Measurements from ENCODE around the gene CDC42EP5. TPM values are rescaled to one million over a fixed set of nuclear protein-coding genes. Genes with fewer than 3 reads are reported as not detected.
"Not testable (repeated sequence)": the region's sequence is repeated elsewhere in the genome, so short reads cannot be mapped to it uniquely, and the experiment has no call there.

Gene CDC42EP5
- total RNA-seq, 3 donors from 2014 or later (not counting 1 experiment from before 2014, with no cell fraction given): not detected

DNA sequence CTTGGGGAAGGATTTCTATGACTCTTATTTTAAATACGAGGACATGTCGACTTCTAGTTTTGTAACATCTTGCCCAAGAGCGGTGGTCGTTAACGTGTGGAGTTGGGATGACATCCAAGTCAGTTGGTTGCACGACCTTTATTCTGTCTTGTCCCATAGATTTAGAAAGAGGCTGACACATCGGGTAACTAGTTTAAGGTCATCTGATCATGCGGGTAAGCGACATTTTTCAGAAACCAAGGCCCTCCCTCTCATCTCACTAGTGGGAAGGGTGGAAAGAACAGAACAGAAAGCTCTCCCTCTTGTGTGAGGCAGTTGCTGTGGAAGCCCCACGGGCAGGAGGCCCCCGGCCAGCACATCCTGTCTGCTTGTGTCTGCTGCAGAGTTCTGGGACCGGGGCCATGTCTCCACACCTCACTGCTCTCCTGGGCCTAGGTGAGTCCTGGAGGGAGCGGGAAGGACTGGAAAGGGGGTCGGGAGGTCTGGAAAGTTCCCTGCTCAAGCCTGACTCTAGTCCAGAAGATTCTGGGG, 29.5 kb upstream of the CDC42EP5 start, which contains the start of gene LAIR2:
TSS of gene LAIR2 (plus strand) at position 314 of the 531 bp plus-strand sequence. CDS start at position 402, 88 bp downstream.
- Mint-ChIP-seq H3K4me1 (peaks cover 48 to 59% of the 10 kb centered on the region in 2 donors), H3K9me3 (peaks cover 0 to 3% of the 10 kb centered on the region in 2 donors), H3K27me3 (ENCODE audit: low read depth in 2 of 2) (peaks cover 0 to 8% of the 10 kb centered on the region in 2 donors), H3K36me3 (peaks cover 6% of the 10 kb centered on the region), H3K4me3 (peak within 1 kb of the TSS; percentile 80), H3K27ac (peak within 1 kb of the TSS; percentile 79)
- H3K9me3 ChIP-seq (ENCODE audit: control insufficient read depth, insufficient read depth, low read length): no peaks in the 10 kb centered on the region
- peaks cover 6% of the 10 kb centered on the region for H3K27me3 ChIP-seq (ENCODE audit: control insufficient read depth, insufficient read depth, low read length)
- H3K27ac ChIP-seq (ENCODE audit: low read length): peak within 1 kb of the TSS; percentile 19
- H3K4me1 ChIP-seq (ENCODE audit: control insufficient read depth, insufficient read depth, low read length): peaks cover 49% of the 10 kb centered on the region
- peak within 1 kb of the TSS; percentile 14 for H3K4me3 ChIP-seq (ENCODE audit: low read length)
- DNase-seq (peak; percentile 41 to 53), ATAC-seq (peak; percentile 64 to 85 (median 74))
- TF ChIP-seq, protein P1, sequence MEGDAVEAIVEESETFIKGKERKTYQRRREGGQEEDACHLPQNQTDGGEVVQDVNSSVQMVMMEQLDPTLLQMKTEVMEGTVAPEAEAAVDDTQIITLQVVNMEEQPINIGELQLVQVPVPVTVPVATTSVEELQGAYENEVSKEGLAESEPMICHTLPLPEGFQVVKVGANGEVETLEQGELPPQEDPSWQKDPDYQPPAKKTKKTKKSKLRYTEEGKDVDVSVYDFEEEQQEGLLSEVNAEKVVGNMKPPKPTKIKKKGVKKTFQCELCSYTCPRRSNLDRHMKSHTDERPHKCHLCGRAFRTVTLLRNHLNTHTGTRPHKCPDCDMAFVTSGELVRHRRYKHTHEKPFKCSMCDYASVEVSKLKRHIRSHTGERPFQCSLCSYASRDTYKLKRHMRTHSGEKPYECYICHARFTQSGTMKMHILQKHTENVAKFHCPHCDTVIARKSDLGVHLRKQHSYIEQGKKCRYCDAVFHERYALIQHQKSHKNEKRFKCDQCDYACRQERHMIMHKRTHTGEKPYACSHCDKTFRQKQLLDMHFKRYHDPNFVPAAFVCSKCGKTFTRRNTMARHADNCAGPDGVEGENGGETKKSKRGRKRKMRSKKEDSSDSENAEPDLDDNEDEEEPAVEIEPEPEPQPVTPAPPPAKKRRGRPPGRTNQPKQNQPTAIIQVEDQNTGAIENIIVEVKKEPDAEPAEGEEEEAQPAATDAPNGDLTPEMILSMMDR (IDR thresholded peaks at IDR 0.05): no peak
- no peaks in the 10 kb centered on the region for H3K36me3 ChIP-seq (ENCODE audit: control insufficient read depth, insufficient read depth, low read length)
- 51% methylated on average over 12 of the region's 14 CpGs for WGBS (ENCODE audit: insufficient coverage)
- intact Hi-C loops (cut with micrococcal nuclease): no loop called here

DNA sequence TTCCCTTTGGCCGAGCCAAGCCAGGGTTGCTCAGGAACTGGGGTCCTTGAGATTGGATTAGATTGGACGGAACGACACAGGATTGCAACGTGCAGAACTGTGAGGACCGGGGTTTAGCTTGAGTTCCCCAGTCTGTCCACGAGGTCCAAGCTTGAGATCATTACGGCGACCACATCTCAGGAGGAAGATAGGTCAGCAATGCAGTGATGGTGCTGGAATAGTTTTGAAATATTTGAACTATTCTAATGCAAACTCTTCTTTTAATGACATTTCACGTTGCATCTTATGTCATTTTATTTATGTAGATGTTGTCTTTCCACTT, 25.3 kb upstream of the CDC42EP5 start:
- H3K4me3 Mint-ChIP-seq; H3K9me3 Mint-ChIP-seq; H3K27me3 ChIP-seq (ENCODE audit: control insufficient read depth, insufficient read depth, low read length); H3K36me3 ChIP-seq (ENCODE audit: control insufficient read depth, insufficient read depth, low read length); H3K36me3 Mint-ChIP-seq; DNase-seq; H3K27ac ChIP-seq (ENCODE audit: low read length); intact Hi-C loops (cut with micrococcal nuclease); H3K9me3 ChIP-seq (ENCODE audit: control insufficient read depth, insufficient read depth, low read length); H3K27ac Mint-ChIP-seq: not testable (repeated sequence)
- Mint-ChIP-seq H3K4me1 (peaks cover 35 to 38% of the 10 kb centered on the region in 2 donors), H3K27me3 (ENCODE audit: low read depth in 2 of 2) (peaks cover 15% of the 10 kb centered on the region in 2 donors)
- peak in 1 of 3 donors; percentile 6 for ATAC-seq
- WGBS (ENCODE audit: insufficient coverage): 86% methylated on average over 7 of the region's 9 CpGs
- peaks cover 27% of the 10 kb centered on the region for H3K4me1 ChIP-seq (ENCODE audit: control insufficient read depth, insufficient read depth, low read length)
- peak overlapping the region; percentile 31 for H3K4me3 ChIP-seq (ENCODE audit: low read length)

DNA sequence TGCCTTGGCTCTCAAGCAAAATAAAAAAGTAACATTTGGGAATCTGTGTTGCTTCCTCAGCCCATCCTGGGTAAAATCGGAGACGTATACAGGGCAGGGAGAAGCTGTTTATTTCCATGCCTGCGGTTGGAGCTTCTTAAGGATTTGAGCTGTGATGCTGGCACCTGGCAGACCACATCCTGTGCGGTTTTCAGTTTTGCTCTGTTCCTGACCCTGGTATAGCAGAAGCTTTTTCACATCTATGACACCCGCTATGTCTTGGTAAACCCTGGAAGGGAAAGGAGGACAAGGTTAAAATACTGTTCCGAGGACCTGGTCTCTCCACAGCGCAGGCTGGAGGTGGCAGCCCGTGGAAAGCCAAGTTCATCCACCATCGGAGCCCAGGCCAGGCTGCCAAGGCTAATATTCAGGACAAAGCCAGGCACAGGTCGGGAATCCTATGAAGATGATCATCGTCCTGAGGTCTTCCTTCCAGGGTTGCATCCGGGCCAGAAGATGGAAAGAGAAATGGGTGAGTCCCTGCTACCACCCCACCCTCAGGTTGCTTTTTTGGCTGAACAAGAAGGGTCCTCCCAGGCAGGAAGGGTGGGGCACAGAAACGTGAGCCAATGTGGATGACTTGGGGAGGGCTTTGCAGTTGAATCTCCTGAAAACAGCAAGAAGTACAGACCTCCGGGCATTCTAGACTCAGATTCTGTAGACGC, 24.8 kb upstream of the CDC42EP5 start:
- H3K36me3 Mint-ChIP-seq; H3K27ac ChIP-seq (ENCODE audit: low read length); H3K27me3 ChIP-seq (ENCODE audit: control insufficient read depth, insufficient read depth, low read length); intact Hi-C loops (cut with micrococcal nuclease); H3K27ac Mint-ChIP-seq; H3K9me3 Mint-ChIP-seq; H3K36me3 ChIP-seq (ENCODE audit: control insufficient read depth, insufficient read depth, low read length); H3K9me3 ChIP-seq (ENCODE audit: control insufficient read depth, insufficient read depth, low read length): not testable (repeated sequence)
- peak overlapping the region; percentile 35 for H3K4me3 Mint-ChIP-seq
- DNase-seq (peak in 1 of 2 donors; percentile 44), ATAC-seq (peak; percentile 47 to 59 (median 55))
- peaks cover 31 to 36% of the 10 kb centered on the region in 2 donors for H3K4me1 Mint-ChIP-seq
- Histone ChIP-seq H3K4me3 (ENCODE audit: low read length) (peak overlapping the region; percentile 31), H3K4me1 (ENCODE audit: control insufficient read depth, insufficient read depth, low read length) (peaks cover 23% of the 10 kb centered on the region)
- 24% methylated on average over 5 of the region's 15 CpGs for WGBS (ENCODE audit: insufficient coverage)
- H3K27me3 Mint-ChIP-seq (ENCODE audit: low read depth in 2 of 2): peaks cover 15 to 18% of the 10 kb centered on the region in 2 donors

DNA sequence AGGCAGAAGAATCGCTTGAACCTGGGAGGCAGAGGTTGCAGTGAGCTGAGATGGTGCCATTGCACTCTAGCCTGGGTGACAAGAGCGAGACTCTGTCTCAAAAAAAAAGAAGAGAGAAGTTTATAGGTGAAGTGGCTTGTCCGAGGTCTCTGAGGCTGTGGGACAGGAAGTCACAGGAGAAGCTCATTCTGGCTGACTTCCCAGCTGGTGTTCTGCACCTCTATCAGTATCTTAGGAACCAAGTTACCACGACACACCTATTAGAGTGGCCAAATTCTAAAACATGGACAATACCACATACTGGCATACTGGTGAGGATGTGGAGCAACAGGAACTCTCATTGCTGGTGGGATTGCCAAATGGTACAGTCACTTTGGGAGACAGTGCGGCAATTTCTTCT, 22.2 kb upstream of the CDC42EP5 start:
- peaks cover 25 to 31% of the 10 kb centered on the region in 2 donors for H3K27me3 Mint-ChIP-seq (ENCODE audit: low read depth in 2 of 2)

More for the DNA sequence above, 22.2 kb upstream of the CDC42EP5 start:
- H3K27ac ChIP-seq (ENCODE audit: low read length); H3K4me3 ChIP-seq (ENCODE audit: low read length); intact Hi-C loops (cut with micrococcal nuclease); H3K36me3 Mint-ChIP-seq; H3K9me3 ChIP-seq (ENCODE audit: control insufficient read depth, insufficient read depth, low read length); H3K9me3 Mint-ChIP-seq; H3K36me3 ChIP-seq (ENCODE audit: control insufficient read depth, insufficient read depth, low read length); H3K27me3 ChIP-seq (ENCODE audit: control insufficient read depth, insufficient read depth, low read length); DNase-seq; H3K4me3 Mint-ChIP-seq: not testable (repeated sequence)
- WGBS (ENCODE audit: insufficient coverage): 48% methylated on average over 4 of the region's 5 CpGs
- peak in 1 of 3 donors; percentile 25 for ATAC-seq
- Mint-ChIP-seq H3K27ac (peak overlapping the region in 1 of 2 donors; percentile 13), H3K4me1 (peaks cover 23 to 36% of the 10 kb centered on the region in 2 donors)
- peaks cover 16% of the 10 kb centered on the region for H3K4me1 ChIP-seq (ENCODE audit: control insufficient read depth, insufficient read depth, low read length)
